Calu3 (cell line): ENCODE results near the gene ZNF277. TPM values are rescaled to one million over a fixed set of nuclear protein-coding genes. Genes with fewer than 3 reads are reported as not detected.
"Not testable (repeated sequence)": the region's sequence is repeated elsewhere in the genome, so short reads cannot be mapped to it uniquely, and the experiment has no call there.

Experiments used
- BruUV-seq: library from RNA; stranded (reverse); fragments of 400-500 nt; replicated peaks from 2 replicates; lab custom pipeline; 2021; lab: Mats Ljungman, UMichigan
- CTCF ChIA-PET: fragments of 300-600 bp; sonication (Branson Sonifier 250); formaldehyde crosslinking; loops from one replicate; lab custom pipeline; 2022; ENCODE audit warnings: antibody characterized with exemption; lab: Charles Lee
- DNase-seq: peaks from one replicate; pipeline ENCODE4 v3.0.0; 2022
- H3K27ac Mint-ChIP-seq: one replicate; pipeline ENCODE4 v1.8.0; 2022; ENCODE audit warnings: mixed read lengths; ENCODE audit not compliant: unreplicated experiment
- H3K27me3 Mint-ChIP-seq: one replicate; pipeline ENCODE4 v1.8.0; 2022; ENCODE audit warnings: mixed read lengths; ENCODE audit not compliant: unreplicated experiment
- H3K36me3 Mint-ChIP-seq: one replicate; pipeline ENCODE4 v1.8.0; 2022; ENCODE audit warnings: mild to moderate bottlenecking, moderate library complexity, mixed read lengths; ENCODE audit not compliant: insufficient read depth, unreplicated experiment
- H3K4me1 Mint-ChIP-seq: one replicate; pipeline ENCODE4 v1.8.0; 2022; ENCODE audit warnings: mild to moderate bottlenecking, low read depth, mixed read lengths; ENCODE audit not compliant: unreplicated experiment
- H3K4me3 Mint-ChIP-seq: one replicate; pipeline ENCODE4 v1.8.0; 2022; ENCODE audit warnings: mild to moderate bottlenecking, low read depth, moderate library complexity, mixed read lengths; ENCODE audit not compliant: unreplicated experiment
- H3K9me3 Mint-ChIP-seq: one replicate; pipeline ENCODE4 v1.8.0; 2022; ENCODE audit warnings: low read depth, mixed read lengths; ENCODE audit not compliant: unreplicated experiment
- intact Hi-C: fragments of 100-400 bp; cut with micrococcal nuclease; formaldehyde crosslinking; loops from one replicate; pipeline ENCODE4 v1.10.0; 2022; ENCODE audit not compliant: unreplicated experiment
- total RNA-seq: library from RNA; stranded (reverse); gene quantifications from 2 replicates; pipeline ENCODE4 v1.2.3, GENCODE V29; 2022
- TF ChIP-seq, protein P1 (sequence below): fragments of 200-600 bp; IDR thresholded peaks from one replicate; pipeline ENCODE4 v1.8.0; 2022; ENCODE audit warnings: antibody characterized with exemption; ENCODE audit not compliant: unreplicated experiment

Gene ZNF277
- total RNA-seq, 1 experiment from 2014 or later, result 18.1 TPM

DNA sequence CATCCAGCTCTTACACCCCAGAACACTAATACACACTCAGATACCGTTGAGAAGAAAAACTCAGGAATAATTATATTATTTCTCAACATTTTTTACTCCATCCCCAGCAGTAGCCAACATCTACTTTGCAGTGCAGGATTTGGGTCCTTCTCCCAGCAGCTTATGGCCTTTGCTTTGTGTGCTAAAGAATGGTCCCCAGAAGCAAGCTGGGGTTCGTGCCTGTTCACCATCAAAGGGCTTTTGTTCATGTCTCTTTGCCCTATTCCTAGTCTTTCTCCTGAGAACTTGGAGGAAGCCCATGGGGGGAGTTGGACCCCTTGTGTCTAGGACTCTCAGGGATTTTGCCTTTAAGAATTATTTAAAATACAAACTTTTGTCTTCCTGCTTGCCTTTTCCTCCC lies 100.4 kb downstream of the ZNF277 start:
- Mint-ChIP-seq H3K27ac (no peak overlapping the region), H3K4me3 (no peak overlapping the region), H3K36me3 (no peaks in the 10 kb centered on the region), H3K4me1 (no peaks in the 10 kb centered on the region), H3K9me3 (peaks cover 10% of the 10 kb centered on the region), H3K27me3 (no peaks in the 10 kb centered on the region)
- no TSS peak for BruUV-seq
- CTCF ChIA-PET, result no interaction called here
- TF ChIP-seq, protein P1, sequence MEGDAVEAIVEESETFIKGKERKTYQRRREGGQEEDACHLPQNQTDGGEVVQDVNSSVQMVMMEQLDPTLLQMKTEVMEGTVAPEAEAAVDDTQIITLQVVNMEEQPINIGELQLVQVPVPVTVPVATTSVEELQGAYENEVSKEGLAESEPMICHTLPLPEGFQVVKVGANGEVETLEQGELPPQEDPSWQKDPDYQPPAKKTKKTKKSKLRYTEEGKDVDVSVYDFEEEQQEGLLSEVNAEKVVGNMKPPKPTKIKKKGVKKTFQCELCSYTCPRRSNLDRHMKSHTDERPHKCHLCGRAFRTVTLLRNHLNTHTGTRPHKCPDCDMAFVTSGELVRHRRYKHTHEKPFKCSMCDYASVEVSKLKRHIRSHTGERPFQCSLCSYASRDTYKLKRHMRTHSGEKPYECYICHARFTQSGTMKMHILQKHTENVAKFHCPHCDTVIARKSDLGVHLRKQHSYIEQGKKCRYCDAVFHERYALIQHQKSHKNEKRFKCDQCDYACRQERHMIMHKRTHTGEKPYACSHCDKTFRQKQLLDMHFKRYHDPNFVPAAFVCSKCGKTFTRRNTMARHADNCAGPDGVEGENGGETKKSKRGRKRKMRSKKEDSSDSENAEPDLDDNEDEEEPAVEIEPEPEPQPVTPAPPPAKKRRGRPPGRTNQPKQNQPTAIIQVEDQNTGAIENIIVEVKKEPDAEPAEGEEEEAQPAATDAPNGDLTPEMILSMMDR, result no peak
- intact Hi-C loops, result no loop called here
- no peak for DNase-seq

DNA sequence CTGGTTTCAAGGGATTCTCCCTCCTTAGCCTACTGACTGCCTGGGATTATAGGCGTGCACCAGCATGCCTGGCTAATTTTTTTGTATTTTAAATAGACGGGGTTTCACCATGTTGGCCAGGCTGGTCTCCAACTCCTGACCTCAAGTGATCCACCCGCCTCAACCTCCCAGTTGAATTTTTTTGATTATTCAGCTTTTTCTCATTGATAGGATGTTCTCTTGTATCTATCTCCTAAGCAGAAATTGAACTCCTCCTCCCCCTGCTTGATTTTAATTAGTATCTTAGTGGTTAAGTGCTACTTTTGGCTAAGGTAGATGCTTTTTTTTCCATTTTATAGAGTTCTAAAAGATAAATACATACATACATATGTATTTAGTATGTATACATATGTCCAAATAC lies 101.0 kb downstream of the ZNF277 start:
- CTCF ChIA-PET, result no interaction called here
- BruUV-seq, result no TSS peak
- Mint-ChIP-seq H3K27ac (no peak overlapping the region), H3K36me3 (no peaks in the 10 kb centered on the region), H3K4me3 (no peak overlapping the region), H3K27me3 (no peaks in the 10 kb centered on the region), H3K4me1 (no peaks in the 10 kb centered on the region), H3K9me3 (peaks cover 10% of the 10 kb centered on the region)
- DNase-seq, result no peak
- intact Hi-C loops, result no loop called here
- TF ChIP-seq, protein P1, result no peak

DNA sequence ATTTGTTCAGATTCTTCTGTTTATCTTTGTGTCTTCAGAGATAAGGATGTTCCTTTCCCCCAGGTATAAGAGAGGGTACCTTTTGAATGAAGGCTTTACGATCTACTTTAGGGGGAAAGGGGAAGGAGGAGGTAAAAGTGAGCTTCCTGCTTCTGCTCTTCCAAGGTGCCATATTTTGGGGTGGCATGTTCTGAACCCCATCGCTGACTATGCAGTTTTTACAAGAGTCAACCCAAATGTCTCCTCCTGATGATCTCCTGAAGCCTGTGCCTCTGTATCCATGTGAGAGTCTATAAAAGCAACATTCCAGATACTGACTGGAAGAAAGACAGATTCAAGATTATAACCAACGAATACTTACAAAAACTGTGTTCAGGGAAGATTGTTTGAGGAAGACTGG lies 102.5 kb downstream of the ZNF277 start:
- intact Hi-C loops, result no loop called here
- BruUV-seq, result no TSS peak
- no peak for DNase-seq

GRCh38 chr7:112316803-112317202 lies 110.3 kb downstream of the ZNF277 start:
- H3K4me1 Mint-ChIP-seq, H3K36me3 Mint-ChIP-seq, DNase-seq, H3K4me3 Mint-ChIP-seq, CTCF ChIA-PET, intact Hi-C loops, H3K27ac Mint-ChIP-seq, H3K27me3 Mint-ChIP-seq, BruUV-seq, H3K9me3 Mint-ChIP-seq: not testable (repeated sequence)

More for the DNA sequence above, 102.5 kb downstream of the ZNF277 start:
- Mint-ChIP-seq H3K27ac (no peak overlapping the region), H3K9me3 (peaks cover 10% of the 10 kb centered on the region), H3K36me3 (no peaks in the 10 kb centered on the region), H3K4me3 (no peak overlapping the region), H3K4me1 (no peaks in the 10 kb centered on the region), H3K27me3 (no peaks in the 10 kb centered on the region)
- CTCF ChIA-PET, result no interaction called here
- TF ChIP-seq, protein P1, result no peak

- no peaks in the 10 kb centered on the region for H3K27me3 Mint-ChIP-seq
- CTCF ChIA-PET, result no interaction called here
- no peak overlapping the region for H3K4me3 Mint-ChIP-seq
- no TSS peak for BruUV-seq
- no peak overlapping the region for H3K27ac Mint-ChIP-seq
- intact Hi-C loops, result no loop called here
- H3K9me3 Mint-ChIP-seq, result peaks cover 6% of the 10 kb centered on the region
- DNase-seq, result no peak
- H3K4me1 Mint-ChIP-seq, result no peaks in the 10 kb centered on the region
- TF ChIP-seq, protein P1, result no peak
- H3K36me3 Mint-ChIP-seq, result peaks cover 13% of the 10 kb centered on the region
Observed at GRCh38 chr7:112322070-112322469, 115.6 kb downstream of the ZNF277 start.
